GM12864 (cell line): ENCODE measurements around the gene ABLIM2.

ENCODE experiments used
- DNase-seq: peaks from one replicate; pipeline ENCODE4 v3.0.0-alpha.2; 2011; ENCODE audit warnings: low read depth
- H3K4me3 ChIP-seq: 2 replicates; pipeline ENCODE4 v1.5.1; 2011; ENCODE audit warnings: mild to moderate bottlenecking, low read depth, low read length, control low read depth
- CTCF ChIP-seq: IDR thresholded peaks from 2 replicates; pipeline ENCODE4 v1.5.1; 2011; ENCODE audit warnings: low read depth, mild to moderate bottlenecking, moderate library complexity, low read length, control low read depth, inconsistent platforms; ENCODE audit errors: missing control alignments

ABLIM2 gene

GRCh38 chr4:8080754-8081065 is 77.9 kb downstream of the ABLIM2 start:
- no peak for TF ChIP-seq CTCF
- no peak for DNase-seq
- H3K4me3 ChIP-seq = no peak overlapping the region

DNA sequence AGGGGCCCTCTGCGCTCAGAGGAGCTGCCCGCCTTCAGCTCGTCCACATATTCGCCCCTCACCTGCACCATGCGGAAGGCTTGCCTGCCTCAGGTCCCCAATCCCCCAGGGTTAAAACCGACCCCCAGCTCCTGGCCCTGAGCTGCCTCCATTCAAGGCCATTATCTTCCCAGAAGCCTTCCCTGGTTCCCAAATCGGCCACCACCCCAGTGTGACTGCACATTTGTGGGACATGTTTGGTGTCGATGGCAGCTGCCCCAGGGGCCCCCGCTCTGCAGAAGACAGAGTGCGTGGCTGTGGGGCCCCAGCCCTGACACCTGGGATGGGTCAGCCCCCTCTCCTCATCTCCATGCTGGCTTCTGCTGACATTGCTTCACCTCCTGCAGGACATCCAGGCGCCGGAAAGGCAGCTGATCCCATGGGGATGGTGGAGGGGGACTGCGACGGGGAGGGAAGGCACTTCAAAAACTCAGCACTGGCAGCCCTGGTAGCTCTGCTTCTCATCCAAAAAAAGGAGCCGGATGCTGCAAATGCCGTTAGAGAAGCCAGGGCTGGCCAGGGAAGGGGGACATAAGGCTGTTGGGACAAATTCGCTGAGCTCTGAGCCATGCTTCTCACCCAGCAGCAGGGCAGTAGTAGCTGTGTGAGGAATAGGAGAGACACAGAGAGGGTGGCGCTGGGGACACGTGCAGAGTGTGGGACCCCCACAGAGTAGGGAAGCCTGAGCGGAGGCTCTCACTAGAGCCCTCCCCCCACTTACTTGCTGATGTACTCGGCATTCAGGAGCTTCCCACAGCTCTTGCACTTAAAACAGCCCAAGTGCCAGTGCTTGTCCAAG is 78.5 kb downstream of the ABLIM2 start:
- H3K4me3 ChIP-seq = no peak overlapping the region
- no peak for TF ChIP-seq CTCF
- no peak for DNase-seq

- DNase-seq = no peak
- H3K4me3 ChIP-seq = no peak overlapping the region
- no peak for TF ChIP-seq CTCF
Measured at GRCh38 chr4:8079031-8079885, 79.4 kb downstream of the ABLIM2 start.

DNA sequence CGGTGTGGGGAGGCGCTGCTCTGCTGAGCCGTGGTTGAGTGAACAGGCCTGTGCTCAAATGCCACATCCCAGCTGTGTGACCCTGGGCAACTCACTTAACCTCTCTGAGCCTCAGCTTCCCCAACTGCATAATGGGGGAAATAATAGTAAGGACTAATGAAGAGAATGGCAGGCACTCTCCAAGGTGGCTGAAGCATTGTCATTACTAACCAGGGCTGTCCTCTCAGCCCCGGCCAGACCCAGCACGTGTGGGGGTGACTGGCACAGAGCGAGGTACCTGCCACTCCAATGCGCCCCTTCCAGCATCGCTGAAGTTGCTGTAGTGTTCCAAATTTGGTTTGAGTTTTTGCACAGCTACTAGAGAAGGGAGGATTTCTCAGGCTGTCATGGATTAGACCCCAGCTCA is 80.0 kb downstream of the ABLIM2 start:
- TF ChIP-seq CTCF = no peak
- DNase-seq = no peak
- no peak overlapping the region for H3K4me3 ChIP-seq

DNA sequence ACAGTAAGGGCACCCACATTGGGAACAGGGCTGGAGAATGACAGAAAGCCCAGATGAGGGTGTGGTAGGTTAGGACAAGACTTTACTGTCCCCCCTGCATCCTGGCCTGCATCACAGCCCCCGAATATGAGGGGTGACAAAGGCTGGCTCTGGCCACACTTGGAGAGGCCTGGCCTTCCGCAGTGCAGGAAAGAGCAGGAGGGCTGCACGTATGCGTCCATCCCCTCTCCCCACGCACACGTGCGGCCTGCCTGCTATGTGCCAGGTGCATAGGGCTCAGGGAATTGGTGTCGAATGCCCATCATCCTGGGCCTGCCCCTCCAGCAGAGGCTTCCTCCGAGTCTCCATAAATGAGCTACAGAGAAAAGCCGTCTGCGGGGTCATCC is 80.5 kb downstream of the ABLIM2 start:
- TF ChIP-seq CTCF = no peak
- H3K4me3 ChIP-seq = no peak overlapping the region
- DNase-seq = no peak

GRCh38 chr4:8077181-8078108 is 81.2 kb downstream of the ABLIM2 start:
- no peak for TF ChIP-seq CTCF
- no peak overlapping the region for H3K4me3 ChIP-seq
- no peak for DNase-seq
